MCF 10A (cell line): Measurements from ENCODE around the gene OBSCN. TPM values are rescaled to one million over a fixed set of nuclear protein-coding genes. Genes with fewer than 3 reads are reported as not detected.

Experiments
- BruUV-seq: library from RNA; stranded (reverse); fragments of 400-500 nt; replicated peaks from 2 replicates; lab custom pipeline; 2021; lab: Mats Ljungman, UMichigan
- CTCF ChIA-PET: fragments of 300-600 bp; sonication (Branson Sonifier 250); formaldehyde crosslinking; extraction: SDS; loops from one replicate; lab custom pipeline; 2021; ENCODE audit warnings: antibody characterized with exemption, inconsistent platforms; lab: Yijun Ruan, JAX
- POLR2A ChIA-PET: fragments of 300-600, 350-650 bp; sonication (Branson Sonifier 250); formaldehyde crosslinking; extraction: SDS; loops from one replicate; lab custom pipeline; 2020; ENCODE audit warnings: antibody characterized with exemption, inconsistent platforms; lab: Yijun Ruan, JAX
- DNase-seq: peaks from one replicate; pipeline ENCODE4 v3.0.0-alpha.2; 2018; ENCODE audit not compliant: unreplicated experiment
- H3K27ac Mint-ChIP-seq: one replicate; pipeline ENCODE4 v1.8.0; 2022; ENCODE audit warnings: mild to moderate bottlenecking, low read depth, mixed read lengths; ENCODE audit not compliant: unreplicated experiment
- H3K27me3 Mint-ChIP-seq: one replicate; pipeline ENCODE4 v1.8.0; 2022; ENCODE audit warnings: mixed read lengths; ENCODE audit not compliant: insufficient read depth, unreplicated experiment
- H3K36me3 Mint-ChIP-seq: one replicate; pipeline ENCODE4 v1.8.0; 2022; ENCODE audit warnings: mild to moderate bottlenecking, moderate library complexity, mixed read lengths; ENCODE audit not compliant: insufficient read depth, unreplicated experiment
- H3K4me1 Mint-ChIP-seq: one replicate; pipeline ENCODE4 v1.8.0; 2022; ENCODE audit warnings: mixed read lengths; ENCODE audit not compliant: insufficient read depth, unreplicated experiment
- H3K4me3 Mint-ChIP-seq: one replicate; pipeline ENCODE4 v1.8.0; 2022; ENCODE audit warnings: mild to moderate bottlenecking, moderate library complexity, mixed read lengths; ENCODE audit not compliant: unreplicated experiment
- H3K9me3 Mint-ChIP-seq: one replicate; pipeline ENCODE4 v1.8.0; 2022; ENCODE audit warnings: mixed read lengths; ENCODE audit not compliant: unreplicated experiment
- CTCF ChIP-seq: fragments of 200-600 bp; IDR thresholded peaks from one replicate; pipeline ENCODE4 v1.8.0; 2022; ENCODE audit warnings: antibody characterized with exemption, mild to moderate bottlenecking; ENCODE audit not compliant: unreplicated experiment
- intact Hi-C: fragments of 100-400 bp; cut with micrococcal nuclease; formaldehyde crosslinking; loops from 2 replicates; pipeline ENCODE4 v1.14.1; 2022
- total RNA-seq: library from RNA; stranded (reverse); gene quantifications from 2 replicates; pipeline ENCODE4 v1.2.3, GENCODE V29; 2022

OBSCN gene
- total RNA-seq, 1 experiment from 2014 or later, result 22.6 TPM

DNA sequence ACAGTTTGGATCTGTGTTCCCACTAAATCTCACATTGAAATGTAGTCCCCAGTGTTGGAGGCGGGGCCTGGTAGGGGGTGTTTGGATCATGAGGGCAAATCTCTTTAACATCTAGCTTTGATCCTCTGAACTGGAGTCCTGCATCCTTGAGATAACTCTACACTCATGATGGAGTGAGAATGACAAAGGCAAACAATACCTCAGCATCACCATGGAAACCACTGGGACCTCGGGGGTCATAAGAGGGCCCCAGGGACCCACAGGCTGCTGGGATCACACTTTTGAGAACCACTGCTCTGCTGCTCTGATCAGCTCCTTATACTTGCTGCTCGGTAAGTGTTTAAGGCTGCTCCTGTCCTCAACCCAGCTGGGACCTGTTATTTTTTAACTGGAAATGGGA lies 13.4 kb upstream of the OBSCN start:
- intact Hi-C loops, result loop anchor here (10.0 kb wide), 1 partner anchor 710 kb away; no protein-coding TSS in a partner anchor
- no peaks in the 10 kb centered on the region for H3K4me1 Mint-ChIP-seq
- POLR2A ChIA-PET, result interaction anchor here (0.5 to 0.7 kb wide), 3 partner anchors 10 to 54 kb away, joined by 3 to 4 read pairs (median 3); no protein-coding TSS in a partner anchor
- CTCF ChIA-PET, result interaction anchor here (1.5 kb wide), 1 partner anchor 20 kb away, joined by 4 read pairs; no protein-coding TSS in a partner anchor
- no peak overlapping the region for H3K4me3 Mint-ChIP-seq
- peaks cover 23% of the 10 kb centered on the region for H3K9me3 Mint-ChIP-seq
- no peak overlapping the region for H3K27ac Mint-ChIP-seq
- DNase-seq, result no peak
- no peak for TF ChIP-seq CTCF
- H3K36me3 Mint-ChIP-seq, result peaks cover 4% of the 10 kb centered on the region
- BruUV-seq, result no TSS peak
- H3K27me3 Mint-ChIP-seq, result no peaks in the 10 kb centered on the region

- peaks cover 30% of the 10 kb centered on the region for H3K9me3 Mint-ChIP-seq
- no peaks in the 10 kb centered on the region for H3K27me3 Mint-ChIP-seq
- no TSS peak for BruUV-seq
- TF ChIP-seq CTCF, result no peak
- intact Hi-C loops, result loop anchor here (10.0 kb wide), 1 partner anchor 710 kb away; no protein-coding TSS in a partner anchor
- DNase-seq, result no peak
- H3K27ac Mint-ChIP-seq, result no peak overlapping the region
- H3K4me1 Mint-ChIP-seq, result no peaks in the 10 kb centered on the region
- ChIA-PET POLR2A (interaction anchor here (0.5 to 0.7 kb wide), 2 partner anchors 20 to 54 kb away, joined by 3 to 4 read pairs; no protein-coding TSS in a partner anchor), CTCF (interaction anchor here (1.5 kb wide), 1 partner anchor 19 kb away, joined by 4 read pairs; no protein-coding TSS in a partner anchor)
- H3K36me3 Mint-ChIP-seq, result peaks cover 4% of the 10 kb centered on the region
- H3K4me3 Mint-ChIP-seq, result no peak overlapping the region
Observed at GRCh38 chr1:228194921-228195812, 12.7 kb upstream of the OBSCN start.

- Mint-ChIP-seq H3K27ac (no peak overlapping the region), H3K9me3 (peaks cover 40% of the 10 kb centered on the region), H3K27me3 (no peaks in the 10 kb centered on the region), H3K36me3 (peaks cover 4% of the 10 kb centered on the region), H3K4me1 (no peaks in the 10 kb centered on the region), H3K4me3 (no peak overlapping the region)
- POLR2A ChIA-PET, result no interaction called here
- intact Hi-C loops, result loop anchor here (10.0 kb wide), 1 partner anchor 713 kb away; no protein-coding TSS in a partner anchor
- no peak for TF ChIP-seq CTCF
- CTCF ChIA-PET, result no interaction called here
- BruUV-seq, result no TSS peak
- DNase-seq, result no peak
Observed at GRCh38 chr1:228197555-228198147, 10.2 kb upstream of the OBSCN start.
